ENCODE data around the gene CPVL. TPM values are rescaled to one million over a fixed set of nuclear protein-coding genes. Genes with fewer than 3 reads are reported as not detected.

The CPVL gene
- 0.23 and 3.3 TPM in 2 replicates for total RNA-seq

GRCh38 chr7:29146057-29146706 is at the start of gene CPVL:
CPVL (minus strand) TSS chr7:29146537; CDS start chr7:29121061, 25,476 bp downstream.

GRCh38 chr7:29194594-29195427 is 48.5 kb upstream of the CPVL start, which contains the start of gene CHN2:
CHN2 (plus strand) TSS chr7:29194775.

GRCh38 chr7:28958235-28958979 is 187.9 kb downstream of the CPVL start, which contains the start of gene TRIL:
TRIL (minus strand) TSS chr7:28958330; CDS start chr7:28958046, 284 bp downstream.

Other genes with a start within 250 kb of the CPVL start
- gene TRIL, start 188.2 kb downstream of the CPVL start, total RNA-seq = not detected in 2 replicates
- 0.15 TPM in 1 of 2 replicates, not detected in the other for gene CHN2, start 48.2 kb upstream of the CPVL start, total RNA-seq